Mononuclear cell (primary cell): ENCODE data around the gene DBR1. TPM values are rescaled to one million over a fixed set of nuclear protein-coding genes. Genes with fewer than 3 reads are reported as not detected.

Source experiments
- H3K27me3 ChIP-seq: 2 replicates; pipeline ENCODE4 v1.6.0; 2011; ENCODE audit warnings: low read length, control low read depth; ENCODE audit not compliant: insufficient read depth
- H3K4me1 ChIP-seq: 2 replicates; pipeline ENCODE4 v1.5.1; 2011; ENCODE audit warnings: mild to moderate bottlenecking, low read length, control low read depth; ENCODE audit not compliant: insufficient read depth
- H3K4me3 ChIP-seq: 2 replicates; pipeline ENCODE4 v1.5.1; 2011; ENCODE audit warnings: mild to moderate bottlenecking, low read length, moderate library complexity
- H3K9me3 ChIP-seq: 2 replicates; pipeline ENCODE4 v1.5.1; 2011; ENCODE audit warnings: low read depth, mild to moderate bottlenecking, control low read depth, low read length
- total RNA-seq: library from RNA; depleted of rRNA; stranded (reverse); fragments of >200 nt; gene quantifications from one replicate; pipeline ENCODE4 v1.2.3, GENCODE V29; 2012

Gene DBR1
- total RNA-seq, 1 donor = 16.0 TPM

DNA sequence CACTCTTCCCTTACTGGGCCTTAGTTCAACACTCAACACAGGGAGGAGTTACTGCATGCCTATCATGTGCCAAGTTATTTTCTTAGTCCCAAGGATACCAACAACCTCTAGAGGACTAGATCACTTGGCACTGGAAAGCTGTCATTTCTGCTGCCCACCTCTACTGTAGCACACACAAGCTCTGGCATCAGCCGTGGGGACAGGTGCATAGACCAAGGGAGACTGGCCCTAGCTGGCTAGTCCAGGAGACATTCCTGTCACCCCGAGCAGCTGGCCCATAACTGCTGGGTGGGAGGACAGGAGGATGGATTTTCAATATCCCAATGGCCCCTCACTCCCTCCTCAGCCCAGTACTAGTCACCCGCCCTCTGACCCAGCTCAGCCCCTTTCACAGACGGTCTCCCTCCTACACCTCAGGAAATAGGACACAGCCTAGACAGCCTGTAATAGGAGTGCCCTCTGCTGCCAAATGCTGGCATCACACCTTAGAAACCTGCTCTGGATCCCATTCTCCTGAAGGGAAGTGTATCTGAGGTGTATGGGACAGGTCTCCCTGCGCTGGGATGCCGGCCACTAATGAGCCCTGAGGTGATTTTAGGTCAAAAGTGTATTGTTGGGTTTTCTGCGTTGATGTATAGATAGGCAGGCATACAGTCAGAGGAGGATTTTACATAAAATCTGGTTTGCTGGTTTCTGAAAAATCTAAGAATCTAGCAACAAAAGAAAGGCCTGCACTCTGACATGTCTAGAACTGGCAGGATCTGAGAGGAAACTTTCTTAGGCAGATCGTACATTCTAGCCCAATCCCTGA, 55.9 kb downstream of the DBR1 start:
- Histone ChIP-seq H3K4me1 (peaks cover 15% of the 10 kb centered on the region), H3K4me3 (no peak overlapping the region), H3K27me3 (peaks cover 5% of the 10 kb centered on the region), H3K9me3 (no peaks in the 10 kb centered on the region)

DNA sequence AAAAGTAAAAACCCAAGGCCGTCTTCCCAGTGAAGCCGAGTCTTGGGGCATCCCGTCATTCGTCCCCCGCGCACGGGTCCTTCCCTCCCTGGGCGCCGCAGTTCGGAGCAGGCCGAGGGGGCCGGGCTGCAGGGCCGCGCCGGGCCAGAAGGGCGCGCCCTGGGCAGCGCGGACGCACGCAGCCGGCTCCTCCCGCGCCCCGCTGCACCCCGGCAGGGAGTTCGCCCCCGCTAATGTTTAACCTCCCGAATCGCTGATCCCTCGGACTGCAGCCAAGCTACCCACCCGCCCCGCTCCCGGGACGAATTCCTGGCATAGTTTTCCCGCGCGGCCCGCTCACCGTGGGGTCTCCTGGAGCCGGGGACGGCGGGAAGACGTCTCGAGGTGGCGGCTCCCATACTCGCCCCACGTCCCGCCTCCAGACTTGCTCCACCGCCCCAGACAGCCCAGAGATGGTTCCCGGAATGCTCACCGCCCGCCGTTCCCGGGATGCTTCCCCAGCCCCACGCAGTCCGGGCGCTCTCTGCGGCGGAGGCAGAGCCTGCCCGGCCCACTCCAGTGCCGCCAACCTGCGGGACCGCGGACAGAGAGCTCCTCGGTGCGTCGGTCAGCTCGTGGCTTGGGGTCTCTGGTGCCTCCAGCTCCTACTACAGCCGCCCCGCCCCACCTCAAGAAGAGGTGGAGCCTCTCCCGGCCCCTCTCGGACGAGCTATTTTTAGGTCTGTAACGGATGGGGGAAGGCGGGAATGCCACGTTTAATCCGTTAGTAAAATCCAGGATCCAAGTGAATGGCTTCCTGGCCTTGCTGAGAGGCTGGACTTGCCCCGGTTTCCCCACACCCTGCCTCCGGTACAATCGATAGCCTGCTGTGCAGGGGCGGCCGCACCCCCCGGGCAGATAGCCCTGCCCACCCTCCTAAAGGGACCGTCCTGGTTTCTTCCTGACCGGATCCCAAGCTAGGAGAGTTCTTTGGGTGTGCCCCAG, 59.4 kb downstream of the DBR1 start, which contains the start of gene DZIP1L:
Gene DZIP1L (minus strand): TSS at position 621 of the 984 bp plus-strand sequence. CDS start 11,637 bp downstream, outside the sequence.
- peaks cover 14% of the 10 kb centered on the region for H3K4me1 ChIP-seq
- H3K27me3 ChIP-seq = peaks cover 5% of the 10 kb centered on the region
- H3K9me3 ChIP-seq = no peaks in the 10 kb centered on the region
- H3K4me3 ChIP-seq = peak within 1 kb of the TSS; percentile 50

DNA sequence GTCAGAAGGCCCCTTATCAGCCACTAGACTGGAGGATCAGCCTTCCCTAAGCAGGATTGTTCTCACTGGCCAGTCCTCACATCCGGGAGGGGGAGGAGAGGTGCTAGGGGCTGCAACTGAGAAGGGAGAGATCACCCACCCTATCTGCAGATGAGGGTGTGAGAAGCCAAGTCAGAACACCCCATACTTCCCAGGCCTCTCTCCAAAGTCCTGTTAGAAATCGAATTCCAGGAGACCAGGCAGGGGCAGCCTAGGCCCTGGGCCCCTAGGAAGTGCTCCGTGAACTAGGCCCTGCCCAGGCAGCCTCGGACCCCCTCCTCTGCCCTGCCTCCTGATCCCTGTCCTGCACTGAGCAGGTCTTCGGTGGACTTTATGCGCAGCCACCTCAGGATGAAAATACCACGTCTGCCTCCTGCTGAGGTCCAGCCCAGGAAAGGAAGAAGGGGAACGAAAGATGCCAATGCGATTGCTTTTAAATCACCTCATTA, 60.2 kb downstream of the DBR1 start:
- peaks cover 14% of the 10 kb centered on the region for H3K4me1 ChIP-seq
- H3K4me3 ChIP-seq = no peak overlapping the region

DNA sequence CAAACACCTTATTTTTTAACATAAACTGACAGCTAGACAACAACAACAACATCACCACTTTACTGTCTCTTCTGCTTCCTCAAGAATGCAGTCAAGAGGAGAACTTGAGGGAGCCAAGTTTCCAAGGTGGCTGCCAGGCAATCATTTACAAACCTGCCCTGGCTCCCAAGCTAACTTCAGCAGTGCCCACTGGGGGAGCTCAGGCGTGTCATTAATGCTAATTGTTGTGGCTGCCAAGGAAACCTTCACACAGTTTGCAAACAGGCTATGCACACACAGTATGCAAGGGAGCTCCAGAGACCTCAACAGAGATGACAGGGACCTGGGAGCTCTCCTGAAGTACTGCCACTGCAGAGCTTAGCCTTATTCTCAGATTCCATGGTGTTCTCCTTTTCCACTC, 61.4 kb downstream of the DBR1 start:
- peaks cover 14% of the 10 kb centered on the region for H3K4me1 ChIP-seq
- no peak overlapping the region for H3K4me3 ChIP-seq
- no peaks in the 10 kb centered on the region for H3K9me3 ChIP-seq
- H3K27me3 ChIP-seq = peaks cover 5% of the 10 kb centered on the region

More for the DNA sequence above, 60.2 kb downstream of the DBR1 start:
- Histone ChIP-seq H3K27me3 (peaks cover 5% of the 10 kb centered on the region), H3K9me3 (no peaks in the 10 kb centered on the region)

DNA sequence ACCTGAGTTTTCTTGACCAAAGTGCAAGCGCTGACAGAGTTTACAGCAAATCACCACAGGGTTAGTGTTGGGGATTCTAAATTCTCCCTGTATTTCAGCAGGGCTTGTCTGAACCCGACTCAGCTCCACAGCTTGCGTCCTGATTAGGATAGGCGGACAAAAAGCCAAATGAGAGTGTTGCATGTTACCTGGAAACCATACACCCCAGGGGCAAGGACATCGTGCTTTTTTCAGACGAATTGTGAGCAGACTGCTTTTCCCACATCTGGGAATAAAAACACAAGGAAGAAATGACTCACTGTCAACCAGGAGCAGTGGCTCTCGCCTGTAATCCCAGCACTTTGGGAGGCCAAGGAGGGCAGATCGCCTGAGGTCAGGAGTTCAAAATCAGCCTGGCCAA, 62.4 kb downstream of the DBR1 start:
- Histone ChIP-seq H3K4me3 (no peak overlapping the region), H3K4me1 (peaks cover 14% of the 10 kb centered on the region)

More for the DNA sequence above, 62.4 kb downstream of the DBR1 start:
- H3K27me3 ChIP-seq = peaks cover 5% of the 10 kb centered on the region
- H3K9me3 ChIP-seq = no peaks in the 10 kb centered on the region

Other genes starting within 250 kb of the DBR1 start
- under 0.01 TPM for gene CLDN18, start 164.8 kb downstream of the DBR1 start, total RNA-seq
- 0.21 TPM for gene DZIP1L, start 59.3 kb downstream of the DBR1 start, total RNA-seq
- gene A4GNT, start 42.5 kb downstream of the DBR1 start, total RNA-seq = not detected
- gene ARMC8, start 12.4 kb upstream of the DBR1 start, total RNA-seq = 147 TPM
- 0.94 TPM for gene NME9, start 154.9 kb upstream of the DBR1 start, total RNA-seq
- 5.8 TPM for gene MRAS, start 173.7 kb upstream of the DBR1 start, total RNA-seq